ENCODE results near the gene MARCHF10.
A peak's percentile ranks its signal among the peaks of the same experiment; 100 is the strongest.
"Not testable (repeated sequence)": the region's sequence is repeated elsewhere in the genome, so short reads cannot be mapped to it uniquely, and the experiment has no call there.

MARCHF10 gene

DNA sequence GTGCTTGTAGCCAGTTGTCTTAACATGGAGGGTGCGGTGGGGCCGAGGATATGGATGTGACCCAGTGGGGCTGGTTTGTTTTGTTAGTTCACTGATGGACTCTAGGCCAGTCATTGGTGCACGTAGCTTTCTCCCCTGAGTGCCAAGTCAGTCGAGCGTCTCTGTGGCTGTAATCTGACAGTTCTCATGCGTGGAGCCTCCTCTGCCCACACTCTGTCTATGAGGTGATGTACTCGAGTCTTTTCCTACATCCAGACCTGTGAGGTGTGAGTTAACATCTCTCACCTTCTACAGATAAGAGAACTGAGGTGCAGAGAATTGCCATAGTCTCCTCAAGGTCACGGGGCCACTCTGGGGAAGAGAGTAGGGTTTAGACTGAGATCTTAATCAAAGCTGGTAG, 90.2 kb downstream of the MARCHF10 start:
- no peak for DNase-seq (ENCODE audit: low read depth)

DNA sequence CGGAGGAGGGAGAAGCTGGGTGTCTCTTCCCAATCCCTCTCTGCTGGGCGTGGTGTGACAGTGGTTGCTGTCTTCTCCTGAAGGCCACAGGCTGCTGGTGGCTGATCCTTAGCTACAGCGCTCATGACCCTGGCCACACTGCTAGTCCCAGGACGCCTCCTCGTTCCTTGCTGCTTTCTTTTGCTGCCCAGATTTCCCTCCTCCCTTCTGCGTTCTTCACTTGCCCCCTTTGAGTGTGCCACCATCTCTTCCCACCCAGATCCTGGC, 90.6 kb downstream of the MARCHF10 start:
- no peak for DNase-seq (ENCODE audit: low read depth)

DNA sequence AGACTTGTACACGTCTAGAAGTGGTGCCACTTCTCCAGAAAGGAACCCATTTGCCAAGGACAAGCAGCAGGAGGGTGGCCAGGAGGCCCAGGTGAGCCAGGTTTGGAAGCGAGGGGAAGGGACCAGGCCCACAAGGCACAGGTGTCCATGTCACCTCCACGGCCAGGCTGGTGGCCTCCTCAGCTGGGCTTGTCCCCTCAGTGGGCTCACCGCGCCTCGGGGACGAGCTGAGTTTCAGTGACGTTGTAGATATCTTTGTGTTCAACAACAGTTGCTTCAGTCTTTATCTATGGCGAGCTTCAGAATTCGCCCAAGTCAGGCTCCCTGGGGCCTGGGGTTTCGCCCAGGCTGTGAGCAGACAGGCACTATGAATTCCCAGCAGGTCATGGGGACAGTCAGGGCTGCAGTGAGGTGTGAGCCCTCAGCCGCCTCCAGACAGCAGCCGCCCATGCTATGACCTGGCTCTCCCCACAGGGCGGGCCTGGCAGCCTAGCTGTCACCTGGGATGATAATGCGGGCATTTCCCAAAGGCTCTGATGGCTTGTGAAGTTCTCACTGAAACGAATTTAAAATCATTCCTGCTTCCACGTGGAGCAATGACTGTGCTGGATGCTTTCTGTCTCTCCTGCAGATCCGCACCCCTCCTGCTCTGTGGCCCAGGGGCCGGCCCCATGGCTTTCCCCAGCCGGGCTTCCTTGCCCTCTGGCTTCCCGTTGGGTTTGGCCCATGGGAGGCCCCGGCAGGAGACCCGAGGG, 91.1 kb downstream of the MARCHF10 start:
- DNase-seq (ENCODE audit: low read depth): no peak

DNA sequence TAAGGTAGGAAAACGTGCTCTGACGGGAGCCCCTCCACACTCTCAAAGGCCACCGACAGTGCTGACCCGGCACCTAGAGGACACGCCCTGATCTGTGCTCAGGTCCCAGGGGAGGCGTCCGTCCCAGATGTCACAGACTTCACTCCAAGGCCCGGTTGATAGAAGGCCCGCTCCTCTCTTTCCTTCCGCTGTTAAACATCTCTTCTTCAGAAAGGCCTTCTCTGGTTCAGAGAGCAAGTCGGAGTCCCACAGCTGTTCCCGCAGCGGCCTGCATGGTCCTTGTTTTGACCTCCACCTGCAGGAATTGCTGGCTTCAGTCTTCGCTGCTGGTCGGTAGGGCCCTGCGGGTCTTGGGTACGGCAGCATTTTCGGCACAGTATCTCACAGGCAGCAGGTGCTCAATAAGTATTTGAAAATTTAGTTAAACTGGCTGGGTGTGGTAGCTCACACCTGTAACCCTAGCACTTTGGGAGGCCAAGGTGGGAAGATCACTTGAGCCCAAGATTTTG, 92.2 kb downstream of the MARCHF10 start:
- DNase-seq (ENCODE audit: low read depth): no peak

DNA sequence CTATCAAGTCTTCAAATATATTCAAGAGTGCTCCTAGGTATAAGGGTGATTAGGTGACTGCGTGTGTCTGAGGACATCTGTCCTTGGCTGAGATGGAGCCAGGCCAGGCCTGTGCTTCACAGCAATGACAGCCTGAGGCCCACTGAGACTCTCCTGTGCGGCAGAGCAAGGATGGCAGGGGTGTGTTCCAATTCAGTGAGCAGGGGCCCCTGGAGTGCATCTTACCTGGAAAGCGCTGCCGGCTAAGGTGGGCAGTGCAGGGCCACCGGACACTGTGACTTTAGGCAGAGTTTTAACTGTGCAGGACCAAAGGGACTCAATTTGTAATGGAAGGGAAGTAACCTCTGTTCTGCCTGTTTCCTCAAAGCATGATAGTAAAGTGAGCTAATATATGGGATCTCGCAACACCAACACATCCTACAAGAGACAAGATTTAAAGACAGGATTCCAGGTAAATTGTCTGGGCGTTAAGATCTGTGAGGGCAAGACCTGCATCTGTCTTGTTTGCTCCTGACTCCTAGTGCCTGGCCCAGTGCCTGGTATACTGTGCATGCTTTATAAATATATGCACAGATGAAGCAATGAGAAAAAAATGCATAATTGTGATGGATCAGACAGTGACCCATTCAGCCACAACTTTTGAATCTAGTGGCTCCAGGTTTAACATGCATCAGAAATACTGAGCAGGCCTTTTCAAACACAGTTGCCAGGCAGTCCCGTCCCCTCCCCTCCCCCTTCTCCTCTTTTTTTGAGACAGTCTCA, 93.9 kb downstream of the MARCHF10 start:
- no peak for DNase-seq (ENCODE audit: low read depth)

DNA sequence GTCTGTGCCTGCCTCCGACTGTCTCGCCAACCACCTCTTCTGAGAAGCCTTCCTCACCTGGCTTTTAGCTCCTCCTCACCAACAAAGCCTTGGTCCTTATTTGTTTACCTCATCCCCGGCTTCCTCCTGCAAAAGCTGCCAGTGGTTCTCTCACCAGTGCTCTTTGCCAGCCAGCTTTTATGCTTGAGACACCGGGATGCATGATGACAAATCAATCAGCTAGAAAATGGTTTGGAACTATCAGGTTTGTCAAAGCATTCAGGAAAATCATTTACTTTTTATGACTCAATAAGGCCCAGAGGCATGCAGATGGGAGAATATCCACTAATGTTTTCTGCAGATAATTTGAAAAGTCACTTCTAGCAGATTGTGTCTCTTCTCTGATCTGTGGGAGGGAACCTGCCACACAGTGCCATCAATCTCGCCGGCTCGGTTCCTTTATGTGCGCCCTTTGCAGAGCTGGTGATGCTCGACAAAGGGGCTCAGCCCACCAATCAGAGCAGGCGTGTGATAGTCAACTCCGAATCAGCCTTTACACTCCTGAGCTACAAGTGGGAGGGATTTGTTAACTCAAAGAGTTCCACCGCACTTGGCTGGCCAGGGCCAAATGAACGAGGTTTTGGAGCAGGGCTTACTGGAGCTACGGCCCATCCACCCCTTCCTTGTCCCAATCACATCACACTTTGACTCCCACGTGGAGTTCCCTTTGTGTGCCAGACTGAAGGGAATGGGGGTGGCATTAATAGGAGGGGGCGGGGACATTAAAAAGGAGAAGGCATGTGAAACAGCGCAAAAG, 94.8 kb downstream of the MARCHF10 start:
- no peak for DNase-seq (ENCODE audit: low read depth)

DNA sequence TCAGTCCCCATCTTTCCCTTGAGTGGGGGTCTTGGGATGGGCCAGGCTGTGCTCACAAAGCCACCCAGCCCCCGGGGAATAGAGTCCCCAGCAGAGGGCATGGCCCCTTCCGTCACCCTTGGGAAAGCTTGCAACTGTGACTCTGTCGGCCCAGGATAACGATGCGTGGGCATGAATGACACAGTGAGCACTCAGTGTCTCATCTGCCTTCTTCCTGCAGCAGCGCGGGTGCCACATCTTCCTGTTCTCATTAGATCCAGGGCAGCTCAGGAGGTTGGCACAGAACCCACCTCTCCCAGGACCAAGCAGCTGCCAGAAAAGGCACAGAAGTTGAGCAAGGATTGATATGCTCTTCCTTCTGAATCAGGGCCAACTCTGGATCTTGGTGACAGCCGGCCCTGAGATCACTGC, 95.9 kb downstream of the MARCHF10 start:
- no peak for DNase-seq (ENCODE audit: low read depth)

DNA sequence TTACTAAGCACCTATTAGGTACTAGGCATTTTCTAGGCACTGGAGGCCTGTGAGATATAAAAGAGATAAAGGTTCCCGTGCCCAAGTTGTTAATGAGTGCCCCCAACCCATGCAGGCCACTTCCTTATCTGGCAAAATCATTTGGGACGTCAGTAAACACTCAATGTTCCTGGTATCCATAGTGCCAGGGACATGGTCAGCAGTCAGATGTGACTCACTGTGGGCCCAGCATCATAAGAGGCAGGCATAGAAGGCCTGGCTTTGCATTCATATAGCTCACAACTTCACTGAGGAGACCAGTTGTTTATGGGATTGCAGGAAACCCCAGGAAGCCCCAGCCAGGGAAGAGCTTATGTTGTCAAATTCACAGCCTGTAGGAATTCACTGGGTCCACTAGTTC, 99.5 kb downstream of the MARCHF10 start:
- no peak for DNase-seq (ENCODE audit: low read depth)

DNA sequence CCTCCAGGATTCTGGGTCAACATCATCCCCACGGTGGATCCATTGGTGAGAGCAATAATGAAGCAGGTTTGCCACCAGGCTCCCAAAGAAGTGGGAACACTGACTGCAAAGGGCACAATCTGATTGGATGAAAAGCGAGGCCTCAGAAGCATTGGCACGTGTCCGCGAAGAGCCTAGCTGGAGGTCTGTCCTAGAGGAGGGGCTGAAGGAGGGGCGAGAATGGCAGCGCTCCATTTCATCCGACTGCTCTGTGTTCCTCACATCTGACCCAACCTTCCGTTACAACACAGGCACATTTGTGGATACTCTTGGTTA, 100.7 kb downstream of the MARCHF10 start:
- no peak for DNase-seq (ENCODE audit: low read depth)

DNA sequence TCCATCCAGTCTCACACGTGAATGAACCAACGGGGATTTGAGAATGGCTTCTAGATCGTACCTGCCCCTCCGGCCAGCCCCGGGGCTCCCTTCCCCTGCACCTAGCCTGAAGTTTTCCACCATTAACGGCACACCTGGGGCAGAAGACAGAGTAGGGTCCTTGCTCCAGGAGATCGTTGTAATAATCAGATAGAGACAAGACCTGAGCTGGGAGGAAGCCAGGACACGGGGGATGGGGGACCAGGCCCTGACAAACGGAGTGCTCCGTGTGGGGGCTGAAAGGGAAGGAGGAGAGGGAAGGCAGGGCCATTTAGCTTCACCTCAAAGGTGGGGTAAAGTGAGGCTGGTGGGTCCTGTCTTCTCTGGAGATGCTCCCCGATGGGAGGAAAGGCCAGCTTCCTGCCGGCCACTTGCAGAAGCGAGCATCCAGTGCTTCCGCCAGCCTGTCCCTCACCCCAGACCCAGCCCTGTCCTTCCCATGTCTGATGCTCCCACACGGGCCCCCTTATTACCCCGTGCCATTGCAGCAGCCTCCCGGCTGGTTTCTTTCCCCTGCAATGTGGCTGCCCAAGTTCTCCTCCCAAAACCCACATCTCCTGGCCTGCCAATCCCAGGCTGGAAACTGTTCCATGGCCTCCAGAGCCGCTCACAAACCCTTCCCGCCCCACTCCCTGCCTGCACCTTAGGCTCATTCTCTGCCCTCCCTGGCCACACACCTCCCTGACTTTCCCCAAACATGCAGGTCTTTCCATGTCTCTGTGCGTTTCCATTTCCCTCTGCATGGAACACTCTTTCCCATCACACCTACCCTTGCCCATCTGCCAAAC, 101.3 kb downstream of the MARCHF10 start:
- no peak for DNase-seq (ENCODE audit: low read depth)

DNA sequence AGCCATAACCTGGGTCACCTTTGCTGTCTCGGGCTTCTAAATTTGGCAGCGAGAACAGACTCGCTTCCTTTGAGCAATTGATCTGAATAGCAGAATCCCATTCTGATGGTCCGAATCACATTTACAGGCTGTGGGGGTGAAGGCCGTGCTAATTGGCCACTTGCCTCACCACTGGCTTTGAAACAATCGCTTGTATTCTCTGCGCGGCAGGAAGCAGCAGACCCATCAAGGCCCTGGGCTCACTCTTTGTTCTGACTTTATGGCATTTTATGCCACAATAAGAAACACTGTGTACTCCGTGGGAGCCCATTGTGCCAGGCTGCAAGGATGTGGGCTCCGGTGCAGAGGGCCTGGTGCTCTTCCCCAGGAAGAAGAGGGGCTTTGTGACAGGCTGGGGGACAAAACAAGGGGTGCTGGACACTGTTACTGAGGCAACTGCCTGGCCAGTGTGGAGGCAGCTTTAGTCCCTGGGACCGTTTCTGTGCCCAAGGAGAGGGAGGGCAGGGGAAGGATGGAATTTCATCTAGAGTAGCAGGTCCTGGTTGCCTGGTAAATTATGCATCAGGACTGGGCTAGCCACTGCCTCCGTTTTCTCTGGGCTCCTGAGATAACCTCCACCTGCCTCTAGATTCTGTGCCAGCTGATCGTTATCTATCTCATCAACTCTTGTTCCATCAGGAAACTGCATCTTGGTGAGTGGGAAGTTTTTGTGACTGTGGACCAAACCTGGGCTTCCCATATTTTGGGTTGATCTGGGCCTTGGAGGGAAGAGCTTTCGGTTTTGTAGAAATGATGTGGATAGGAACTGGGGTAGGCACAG, 102.1 kb downstream of the MARCHF10 start:
- no peak for DNase-seq (ENCODE audit: low read depth)

DNA sequence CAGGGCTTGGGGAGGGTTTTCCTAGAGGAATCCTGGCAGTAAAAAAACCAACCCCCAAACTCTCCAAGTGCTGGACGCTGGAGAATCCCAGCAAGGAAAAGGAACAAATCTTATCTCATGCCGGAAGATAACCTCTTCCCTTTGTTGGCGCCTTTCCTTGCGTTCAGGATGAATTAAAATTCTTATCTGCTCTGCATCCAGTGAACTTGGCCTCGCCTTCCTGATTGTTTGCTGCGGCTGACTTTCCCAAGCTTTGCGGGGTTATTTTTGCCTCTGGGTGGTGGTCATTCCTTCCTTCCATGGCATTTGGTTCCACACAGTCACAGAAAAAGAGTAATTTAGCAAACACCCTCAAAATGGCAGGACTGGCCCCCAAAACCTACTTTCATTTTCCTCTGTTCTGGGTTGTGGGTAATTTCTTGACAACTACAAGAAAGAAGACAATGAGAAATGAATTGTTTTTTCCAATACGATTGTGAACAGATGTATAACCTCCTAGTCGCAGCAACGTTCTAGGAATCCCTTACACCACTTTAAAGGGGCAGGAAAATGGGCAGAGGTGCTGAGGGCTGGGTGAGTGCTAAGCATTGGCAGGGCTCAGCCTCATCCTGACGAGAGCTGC, 102.8 kb downstream of the MARCHF10 start:
- DNase-seq (ENCODE audit: low read depth): no peak

DNA sequence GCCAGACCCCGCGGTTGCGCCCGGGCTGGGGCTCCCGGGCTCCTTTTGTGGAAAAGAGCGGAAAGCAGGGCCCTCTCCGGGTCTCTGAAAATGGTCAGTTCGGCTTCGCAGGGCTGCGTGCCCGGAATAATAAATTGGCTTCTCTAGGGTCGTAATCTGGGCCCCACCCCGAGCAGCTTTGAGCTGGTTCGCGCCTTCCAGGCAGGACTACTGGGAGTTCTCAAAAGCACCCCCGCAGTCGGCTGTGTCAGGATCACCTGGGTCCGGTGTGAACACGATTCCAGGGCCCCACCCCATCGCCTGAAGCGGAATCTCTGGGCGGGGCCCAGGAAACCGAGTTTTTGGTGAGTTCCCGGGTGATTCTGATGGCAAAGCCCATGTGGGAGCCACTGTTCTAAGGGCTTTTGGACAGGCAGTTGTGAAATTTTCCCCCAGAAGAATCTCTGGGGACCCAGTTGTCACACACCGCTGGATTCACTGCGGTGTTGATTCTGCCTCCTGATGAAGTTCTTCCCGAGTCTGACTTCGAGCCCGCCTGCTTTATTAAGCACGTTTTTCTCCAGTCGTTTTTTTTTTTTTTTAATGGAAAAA, 103.6 kb downstream of the MARCHF10 start:
- DNase-seq (ENCODE audit: low read depth): no peak

DNA sequence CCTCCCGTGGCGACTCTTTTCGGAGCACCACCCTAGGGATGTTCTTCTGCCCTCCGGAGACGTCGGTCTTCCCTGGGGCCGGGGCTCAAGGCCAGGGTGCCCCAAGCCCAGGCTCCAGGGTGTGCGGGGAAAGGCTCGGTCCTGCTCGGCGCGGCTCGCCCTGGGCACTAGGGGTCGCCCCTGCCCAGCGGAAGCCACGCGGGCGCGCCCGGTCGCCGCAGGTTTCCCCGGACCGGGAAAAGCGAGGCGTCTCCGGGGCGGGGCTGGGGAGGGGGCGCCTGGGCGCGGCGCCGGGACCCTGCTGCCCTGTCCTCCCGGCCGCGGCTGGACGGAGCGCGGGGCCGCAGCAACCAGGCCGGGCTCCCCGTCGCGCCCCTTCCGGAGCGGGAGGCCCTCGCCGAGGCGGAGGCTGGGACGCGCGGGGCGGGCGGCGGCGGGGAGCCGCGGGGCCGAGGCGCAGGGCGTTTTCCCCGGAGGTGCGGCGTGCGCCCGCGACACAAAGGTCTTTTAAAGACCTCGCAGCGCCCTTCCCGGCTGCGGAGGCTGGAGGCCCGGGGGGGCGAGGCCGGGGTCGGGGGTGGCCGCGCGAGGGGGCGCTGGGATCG, 104.2 kb downstream of the MARCHF10 start:
- DNase-seq (ENCODE audit: low read depth): peak; percentile 66

DNA sequence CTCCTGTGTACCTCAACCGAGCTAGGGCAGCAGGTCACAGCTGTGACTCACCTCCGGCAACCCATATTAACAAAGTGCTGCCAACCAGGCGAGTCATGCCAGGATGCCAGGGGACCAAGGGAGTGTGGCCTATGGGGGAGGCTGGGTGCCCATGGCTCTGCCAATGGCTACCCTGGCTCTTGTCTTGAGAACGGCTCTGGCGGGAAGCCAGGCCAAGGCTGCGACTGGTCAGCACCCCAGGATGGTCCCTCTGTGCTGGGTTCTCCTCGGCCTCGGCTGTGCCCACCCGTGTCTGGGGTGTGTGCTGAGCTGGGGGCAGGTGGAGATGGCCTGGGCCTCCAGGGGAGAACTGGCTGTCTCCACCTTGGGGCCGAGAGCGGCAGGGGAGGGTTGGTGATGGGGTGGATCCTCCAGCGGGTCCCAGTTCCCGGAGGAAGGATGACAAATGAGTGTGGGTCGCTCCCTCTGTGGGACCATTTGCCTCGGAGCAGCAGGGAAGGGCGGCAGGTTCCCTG, 104.8 kb downstream of the MARCHF10 start:
- DNase-seq (ENCODE audit: low read depth): no peak

DNA sequence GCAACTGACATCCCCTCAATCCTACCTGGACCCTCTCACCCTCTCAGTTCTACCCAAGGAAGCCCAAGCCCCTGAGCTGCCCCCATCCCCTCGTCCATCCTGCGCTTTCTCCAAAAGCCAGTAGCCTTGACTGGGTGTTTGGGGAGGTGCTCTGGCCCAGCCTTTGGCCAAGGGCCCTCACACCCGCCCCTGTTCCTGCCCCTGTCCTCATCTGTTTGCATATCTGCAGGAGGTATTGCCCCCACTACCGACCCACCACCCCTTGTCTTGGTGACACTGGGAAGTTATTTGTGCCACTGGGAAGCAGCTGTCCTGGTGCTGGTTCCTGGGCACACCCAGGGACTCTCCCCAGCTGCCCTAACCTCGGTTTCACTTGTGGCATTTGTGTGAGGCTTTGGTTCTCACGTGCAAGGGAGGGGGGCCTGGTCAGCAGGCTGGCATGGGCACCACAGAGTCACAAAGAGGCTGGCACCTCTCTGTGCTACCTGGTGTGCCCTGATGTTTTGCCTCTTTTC, 105.3 kb downstream of the MARCHF10 start:
- DNase-seq (ENCODE audit: low read depth): no peak

DNA sequence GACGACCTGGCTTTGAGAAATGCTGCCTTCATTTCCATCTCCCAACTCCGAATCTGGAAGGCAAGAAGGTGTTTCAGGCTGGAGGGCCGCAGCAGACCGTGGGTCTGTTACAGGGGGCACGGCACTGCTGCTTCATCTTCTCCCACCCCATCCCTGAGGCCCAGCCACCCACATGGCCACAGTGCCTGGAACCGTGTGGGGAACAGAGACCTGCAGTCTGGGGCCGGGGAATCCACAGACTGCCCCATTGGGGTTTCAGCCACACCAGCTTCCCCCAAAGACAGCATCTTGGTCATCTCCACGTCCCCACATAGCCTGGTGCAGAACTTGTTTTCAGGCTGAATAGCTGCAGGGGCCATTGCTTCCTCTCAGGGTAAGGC, 106.4 kb downstream of the MARCHF10 start:
- DNase-seq (ENCODE audit: low read depth): no peak

DNA sequence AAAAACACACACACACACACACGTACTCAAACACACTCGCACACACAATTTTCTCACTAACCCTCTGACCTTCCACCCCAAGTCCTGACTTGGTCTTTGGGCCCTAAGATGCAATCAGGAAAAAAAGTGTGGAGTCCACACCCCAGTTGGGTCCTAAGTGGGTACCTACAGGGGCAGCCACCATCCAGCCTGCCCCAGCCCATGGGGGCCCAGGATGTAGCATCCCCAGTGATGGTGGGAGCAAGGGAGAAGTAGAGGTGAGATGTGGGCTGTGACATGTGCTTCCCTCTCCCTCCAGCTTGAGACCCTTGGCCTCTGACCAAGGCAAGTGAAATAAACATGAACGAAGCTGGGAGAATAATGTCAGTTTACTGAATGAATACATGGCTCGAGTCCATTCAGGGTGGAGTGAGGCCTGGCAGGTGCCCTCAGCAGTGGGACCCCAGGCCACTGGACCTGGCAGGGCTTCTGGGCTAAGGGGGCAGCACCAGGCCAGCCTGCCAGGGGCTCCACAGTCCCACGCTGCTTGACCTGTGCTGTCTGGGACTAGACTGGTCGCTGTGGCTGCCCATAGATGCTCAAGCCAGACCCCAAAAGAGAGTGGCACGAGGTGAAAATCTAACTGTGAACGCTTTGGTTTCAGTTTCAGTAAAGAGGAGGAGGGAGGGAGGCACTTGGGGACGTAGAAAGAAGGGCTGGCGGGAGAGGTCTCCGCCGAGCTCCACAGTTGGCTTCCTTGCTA, 107.0 kb downstream of the MARCHF10 start:
- DNase-seq (ENCODE audit: low read depth): no peak

DNA sequence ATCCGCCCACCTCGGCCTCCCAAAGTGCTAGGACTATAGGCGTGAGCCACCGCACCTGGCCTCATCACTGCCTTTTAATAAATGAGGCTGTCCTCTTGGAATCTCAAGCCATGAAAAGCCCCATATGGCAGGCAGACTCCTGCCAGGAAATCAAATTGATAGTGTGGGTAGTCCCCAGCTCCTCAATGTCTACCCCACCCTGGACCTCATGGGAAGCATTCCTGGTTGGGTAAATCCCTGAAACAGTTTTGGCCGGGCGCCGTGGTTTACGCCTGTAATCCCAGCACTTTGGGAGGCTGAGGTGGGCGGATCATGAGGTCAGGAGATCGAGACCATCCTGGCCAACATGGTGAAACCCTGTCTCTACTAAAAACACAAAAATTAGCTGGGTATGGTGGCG, 109.7 kb downstream of the MARCHF10 start:
- not testable (repeated sequence) for DNase-seq (ENCODE audit: low read depth)
